ENCODE measurements around the gene SHC2.

DNA sequence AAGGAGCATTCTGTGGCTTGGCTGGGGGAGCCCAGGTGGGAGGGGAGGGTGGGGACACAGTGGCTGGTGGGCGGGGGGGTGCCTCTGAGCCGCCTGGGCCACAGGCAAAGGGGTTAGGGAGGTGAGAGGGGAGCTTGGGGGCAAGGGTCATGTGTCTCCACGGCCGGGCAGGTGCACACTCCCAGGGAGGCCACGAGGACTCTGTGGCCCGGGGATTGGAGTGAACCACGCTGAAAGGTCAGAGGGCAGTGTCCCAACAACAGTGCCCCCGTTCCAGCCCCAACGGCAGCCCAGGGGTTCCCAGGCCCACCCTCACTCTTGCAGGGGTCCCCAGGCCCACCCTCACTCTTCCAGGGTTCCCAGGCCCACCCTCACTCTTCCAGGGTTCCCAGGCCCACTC is 61.5 kb downstream of the SHC2 start:
- TF ChIP-seq EP300 (IDR thresholded peaks at IDR 0.05; ENCODE audit: low read length) (no peak), CBX3 (IDR thresholded peaks at IDR 0.05; ENCODE audit: borderline replicate concordance in 1 of 2, low read length in 2 of 2) (no peak), EGR1 (conservative IDR thresholded peaks at IDR 0.05) (no peak), ASH1L (IDR thresholded peaks at IDR 0.05; ENCODE audit: borderline replicate concordance, low read depth, partially characterized antibody) (no peak), CHD2 (IDR thresholded peaks at IDR 0.05; ENCODE audit: low read depth, low read length) (no peak)
- TF ChIP-seq, protein P1, sequence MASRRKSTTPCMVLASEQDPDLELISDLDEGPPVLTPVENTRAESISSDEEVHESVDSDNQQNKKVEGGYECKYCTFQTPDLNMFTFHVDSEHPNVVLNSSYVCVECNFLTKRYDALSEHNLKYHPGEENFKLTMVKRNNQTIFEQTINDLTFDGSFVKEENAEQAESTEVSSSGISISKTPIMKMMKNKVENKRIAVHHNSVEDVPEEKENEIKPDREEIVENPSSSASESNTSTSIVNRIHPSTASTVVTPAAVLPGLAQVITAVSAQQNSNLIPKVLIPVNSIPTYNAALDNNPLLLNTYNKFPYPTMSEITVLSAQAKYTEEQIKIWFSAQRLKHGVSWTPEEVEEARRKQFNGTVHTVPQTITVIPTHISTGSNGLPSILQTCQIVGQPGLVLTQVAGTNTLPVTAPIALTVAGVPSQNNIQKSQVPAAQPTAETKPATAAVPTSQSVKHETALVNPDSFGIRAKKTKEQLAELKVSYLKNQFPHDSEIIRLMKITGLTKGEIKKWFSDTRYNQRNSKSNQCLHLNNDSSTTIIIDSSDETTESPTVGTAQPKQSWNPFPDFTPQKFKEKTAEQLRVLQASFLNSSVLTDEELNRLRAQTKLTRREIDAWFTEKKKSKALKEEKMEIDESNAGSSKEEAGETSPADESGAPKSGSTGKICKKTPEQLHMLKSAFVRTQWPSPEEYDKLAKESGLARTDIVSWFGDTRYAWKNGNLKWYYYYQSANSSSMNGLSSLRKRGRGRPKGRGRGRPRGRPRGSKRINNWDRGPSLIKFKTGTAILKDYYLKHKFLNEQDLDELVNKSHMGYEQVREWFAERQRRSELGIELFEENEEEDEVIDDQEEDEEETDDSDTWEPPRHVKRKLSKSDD (conservative IDR thresholded peaks at IDR 0.05; ENCODE audit: low read length), result no peak
- TF ChIP-seq, protein P2, sequence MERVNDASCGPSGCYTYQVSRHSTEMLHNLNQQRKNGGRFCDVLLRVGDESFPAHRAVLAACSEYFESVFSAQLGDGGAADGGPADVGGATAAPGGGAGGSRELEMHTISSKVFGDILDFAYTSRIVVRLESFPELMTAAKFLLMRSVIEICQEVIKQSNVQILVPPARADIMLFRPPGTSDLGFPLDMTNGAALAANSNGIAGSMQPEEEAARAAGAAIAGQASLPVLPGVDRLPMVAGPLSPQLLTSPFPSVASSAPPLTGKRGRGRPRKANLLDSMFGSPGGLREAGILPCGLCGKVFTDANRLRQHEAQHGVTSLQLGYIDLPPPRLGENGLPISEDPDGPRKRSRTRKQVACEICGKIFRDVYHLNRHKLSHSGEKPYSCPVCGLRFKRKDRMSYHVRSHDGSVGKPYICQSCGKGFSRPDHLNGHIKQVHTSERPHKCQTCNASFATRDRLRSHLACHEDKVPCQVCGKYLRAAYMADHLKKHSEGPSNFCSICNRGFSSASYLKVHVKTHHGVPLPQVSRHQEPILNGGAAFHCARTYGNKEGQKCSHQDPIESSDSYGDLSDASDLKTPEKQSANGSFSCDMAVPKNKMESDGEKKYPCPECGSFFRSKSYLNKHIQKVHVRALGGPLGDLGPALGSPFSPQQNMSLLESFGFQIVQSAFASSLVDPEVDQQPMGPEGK (CRISPR knock-in tag; IDR thresholded peaks at IDR 0.05; ENCODE audit: borderline replicate concordance), result no peak

All from K562 (cell line).